HepG2 (cell line): ENCODE results near the gene STOML3. TPM values are rescaled to one million over a fixed set of nuclear protein-coding genes. Genes with fewer than 3 reads are reported as not detected.
A peak's percentile ranks its signal among the peaks of the same experiment; 100 is the strongest.

Experiments
- ATAD3A ChIP-seq: sonication (generic); formaldehyde crosslinking; IDR thresholded peaks from 2 replicates; pipeline ENCODE4 v1.4.0; 2020; ENCODE audit warnings: missing genetic modification reagents
- IRF2 ChIP-seq: IDR thresholded peaks from 2 replicates; pipeline ENCODE4 v1.6.1; 2018; ENCODE audit warnings: missing genetic modification reagents, missing compliant biosample characterization
- IRX3 ChIP-seq: sonication (generic); formaldehyde crosslinking; IDR thresholded peaks from 2 replicates; pipeline ENCODE4 v1.8.1; 2023; ENCODE audit warnings: mild to moderate bottlenecking, low read depth, missing genetic modification reagents, borderline replicate concordance
- JARID2 ChIP-seq: sonication (generic); formaldehyde crosslinking; IDR thresholded peaks from 2 replicates; pipeline ENCODE4 v1.8.1; 2023; ENCODE audit warnings: missing genetic modification reagents, inconsistent platforms; ENCODE audit not compliant: insufficient replicate concordance
- KDM1A ChIP-seq: IDR thresholded peaks from 2 replicates; pipeline ENCODE4 v1.6.1; 2016; ENCODE audit warnings: missing compliant biosample characterization
- KDM3A ChIP-seq: IDR thresholded peaks from 2 replicates; pipeline ENCODE4 v1.6.1; 2018; ENCODE audit warnings: low read depth, missing compliant biosample characterization
- KDM5B ChIP-seq: sonication (generic); formaldehyde crosslinking; IDR thresholded peaks from 2 replicates; pipeline ENCODE4 v1.4.0; 2020; ENCODE audit warnings: missing genetic modification reagents, mild to moderate bottlenecking, borderline replicate concordance
- PHF8 ChIP-seq: sonication (generic); formaldehyde crosslinking; IDR thresholded peaks from 2 replicates; pipeline ENCODE4 v1.5.0; 2020; ENCODE audit warnings: missing genetic modification reagents
- REPIN1 ChIP-seq: sonication (generic); formaldehyde crosslinking; IDR thresholded peaks from 2 replicates; pipeline ENCODE4 v1.8.0; 2022; ENCODE audit warnings: missing genetic modification reagents, low read depth, mild to moderate bottlenecking, borderline replicate concordance
- SAP130 ChIP-seq: IDR thresholded peaks from 2 replicates; pipeline ENCODE4 v1.6.1; 2016; ENCODE audit warnings: low read depth
- SMAD1 ChIP-seq: sonication (generic); formaldehyde crosslinking; IDR thresholded peaks from 2 replicates; pipeline ENCODE4 v1.4.0; 2020; ENCODE audit warnings: missing genetic modification reagents, low read depth, mild to moderate bottlenecking, borderline replicate concordance
- SRSF1 ChIP-seq: fragments of 200-400 bp; formaldehyde crosslinking; optimal IDR thresholded peaks from 2 replicates; pipeline ENCODE3; 2017; ENCODE audit warnings: mild to moderate bottlenecking, low read depth, low read length, moderate library complexity
- YEATS2 ChIP-seq: sonication (generic); formaldehyde crosslinking; IDR thresholded peaks from 2 replicates; pipeline ENCODE4 v1.4.0; 2020; ENCODE audit warnings: missing genetic modification reagents, borderline replicate concordance
- ZNF124 ChIP-seq: sonication (generic); formaldehyde crosslinking; IDR thresholded peaks from 2 replicates; pipeline ENCODE4 v1.4.0; 2020; ENCODE audit warnings: missing genetic modification reagents
- ZNF510 ChIP-seq: sonication (generic); formaldehyde crosslinking; IDR thresholded peaks from 2 replicates; pipeline ENCODE4 v1.4.0; 2020; ENCODE audit warnings: low read depth, mild to moderate bottlenecking, missing genetic modification reagents
- ZNF558 ChIP-seq: sonication (generic); formaldehyde crosslinking; IDR thresholded peaks from 2 replicates; pipeline ENCODE4 v1.9.0; 2022; ENCODE audit warnings: mild to moderate bottlenecking, missing genetic modification reagents, borderline replicate concordance
- ZNF777 ChIP-seq: sonication (generic); formaldehyde crosslinking; IDR thresholded peaks from 2 replicates; pipeline ENCODE4 v1.4.0; 2020; ENCODE audit warnings: missing genetic modification reagents
- ZNF841 ChIP-seq: sonication (generic); formaldehyde crosslinking; IDR thresholded peaks from 2 replicates; pipeline ENCODE4 v1.8.1; 2023; ENCODE audit warnings: missing genetic modification reagents, borderline replicate concordance
- ZSCAN9 ChIP-seq: IDR thresholded peaks from 2 replicates; pipeline ENCODE4 v1.6.1; 2016; ENCODE audit warnings: borderline replicate concordance
- polyA plus RNA-seq, 8 experiments: library from polyadenylated mRNA; depleted of rRNA in 3 of 8; stranded (reverse) in 7 of 8; unstranded in 1 of 8; fragments of >200 nt; fragmentation: Illumina TruSeq in 4 of 8; extraction: Trizol in 4 of 8; gene quantifications; 2 replicates each; pipeline versions ENCODE4 v1.2.1 to v1.2.3, GENCODE V29; 2011 to 2016; ENCODE audit warnings: low read depth in 4 of 8, missing spikeins in 1 of 8, mixed read lengths in 1 of 8; ENCODE audit not compliant: insufficient read depth in 1 of 8
- total RNA-seq, 5 experiments: library from RNA; depleted of rRNA; stranded (reverse); fragments of >200 nt; fragmentation: Illumina TruSeq; extraction: Trizol; gene quantifications; 2 replicates each; pipeline ENCODE4 v1.2.3, GENCODE V29; 2016; ENCODE audit warnings: low read depth in 1 of 5
- TF ChIP-seq, protein P1 (sequence below): IDR thresholded peaks from 2 replicates; pipeline ENCODE4 v1.6.1; 2018; ENCODE audit warnings: missing genetic modification reagents, mild to moderate bottlenecking, missing compliant biosample characterization
- TF ChIP-seq, protein P2 (sequence below): sonication (generic); formaldehyde crosslinking; IDR thresholded peaks from 2 replicates; pipeline ENCODE4 v1.4.0; 2020; ENCODE audit warnings: missing genetic modification reagents, borderline replicate concordance
- TF ChIP-seq, protein P3 (sequence below): sonication (generic); formaldehyde crosslinking; conservative IDR thresholded peaks from 2 replicates; pipeline ENCODE4 v1.4.0; 2020; ENCODE audit warnings: mild to moderate bottlenecking, missing genetic modification reagents, moderate library complexity
- TF ChIP-seq, protein P4 (sequence below): sonication (generic); formaldehyde crosslinking; IDR thresholded peaks from 2 replicates; pipeline ENCODE4 v1.9.0; 2022; ENCODE audit warnings: low read depth, missing genetic modification reagents

The STOML3 gene
- total and polyA plus RNA-seq, 2 of the 13 experiments (the other 11 are each of a cell fraction or from before 2014, with no cell fraction given) = not detected

DNA sequence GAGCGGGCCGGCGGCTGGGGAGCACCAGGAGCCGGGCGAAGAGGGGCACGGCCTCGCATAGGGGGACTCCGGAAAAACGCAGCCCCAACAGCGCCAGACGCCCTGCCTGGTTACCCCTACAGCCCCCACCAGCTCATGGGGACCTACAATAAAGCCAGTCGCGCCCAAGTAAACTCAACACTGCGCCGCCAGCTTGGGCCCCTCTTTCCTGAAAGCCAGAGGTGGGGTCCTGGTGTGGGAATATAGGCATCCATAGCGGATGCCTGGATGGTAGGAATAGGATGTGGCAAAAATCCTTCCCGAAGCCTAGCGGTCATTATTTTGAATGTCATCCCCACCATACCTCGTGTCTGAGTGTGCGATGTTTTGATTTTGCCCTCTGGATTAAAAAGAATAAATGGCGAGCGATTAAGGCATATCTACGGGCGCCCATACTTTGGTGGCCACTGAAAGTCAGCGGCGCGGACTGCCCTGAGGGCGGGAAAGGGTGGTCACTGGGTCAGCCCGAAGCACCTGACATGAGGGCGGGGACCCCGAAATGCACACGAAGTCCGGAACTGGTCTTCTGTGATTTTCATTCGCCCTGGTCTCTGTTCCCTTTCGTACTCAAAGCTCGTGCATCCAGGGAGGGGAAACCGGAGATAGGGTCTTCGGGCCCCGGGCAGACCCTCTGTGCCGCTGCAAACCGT, 47.4 kb upstream of the STOML3 start, which contains the start of the genes NHLRC3 and PROSER1 (continued):
- TF ChIP-seq, protein P1, sequence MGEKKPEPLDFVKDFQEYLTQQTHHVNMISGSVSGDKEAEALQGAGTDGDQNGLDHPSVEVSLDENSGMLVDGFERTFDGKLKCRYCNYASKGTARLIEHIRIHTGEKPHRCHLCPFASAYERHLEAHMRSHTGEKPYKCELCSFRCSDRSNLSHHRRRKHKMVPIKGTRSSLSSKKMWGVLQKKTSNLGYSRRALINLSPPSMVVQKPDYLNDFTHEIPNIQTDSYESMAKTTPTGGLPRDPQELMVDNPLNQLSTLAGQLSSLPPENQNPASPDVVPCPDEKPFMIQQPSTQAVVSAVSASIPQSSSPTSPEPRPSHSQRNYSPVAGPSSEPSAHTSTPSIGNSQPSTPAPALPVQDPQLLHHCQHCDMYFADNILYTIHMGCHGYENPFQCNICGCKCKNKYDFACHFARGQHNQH (CRISPR knock-in tag) = peak; percentile 63; the same call in 1 of the 2 replicates
- TF ChIP-seq, protein P2, sequence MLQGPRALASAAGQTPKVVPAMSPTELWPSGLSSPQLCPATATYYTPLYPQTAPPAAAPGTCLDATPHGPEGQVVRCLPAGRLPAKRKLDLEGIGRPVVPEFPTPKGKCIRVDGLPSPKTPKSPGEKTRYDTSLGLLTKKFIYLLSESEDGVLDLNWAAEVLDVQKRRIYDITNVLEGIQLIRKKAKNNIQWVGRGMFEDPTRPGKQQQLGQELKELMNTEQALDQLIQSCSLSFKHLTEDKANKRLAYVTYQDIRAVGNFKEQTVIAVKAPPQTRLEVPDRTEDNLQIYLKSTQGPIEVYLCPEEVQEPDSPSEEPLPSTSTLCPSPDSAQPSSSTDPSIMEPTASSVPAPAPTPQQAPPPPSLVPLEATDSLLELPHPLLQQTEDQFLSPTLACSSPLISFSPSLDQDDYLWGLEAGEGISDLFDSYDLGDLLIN (CRISPR knock-in tag) = no peak
- TF ChIP-seq REPIN1 (CRISPR knock-in tag) (peak; percentile 83; the same call in 1 of the 2 replicates), KDM1A (CRISPR knock-in tag) (0 out of 2 replicates have a peak, but pooled peaks have one; percentile 24), ATAD3A (CRISPR knock-in tag) (no peak), SAP130 (peak; percentile 77), SMAD1 (CRISPR knock-in tag) (no peak), PHF8 (CRISPR knock-in tag) (peak; percentile 78), KDM3A (CRISPR knock-in tag) (no peak), ZNF510 (no peak), JARID2 (CRISPR knock-in tag) (no peak), ZNF558 (CRISPR knock-in tag) (no peak), SRSF1 (no peak), IRF2 (CRISPR knock-in tag) (peak; percentile 29; the same call in 1 of the 2 replicates), KDM5B (peak; percentile 74; the same call in 1 of the 2 replicates), ZNF777 (CRISPR knock-in tag) (peak; percentile 59; the same call in 1 of the 2 replicates), ZSCAN9 (CRISPR knock-in tag) (no peak; the same call in 1 of the 2 replicates), YEATS2 (peak; percentile 80), ZNF124 (CRISPR knock-in tag) (0 out of 2 replicates have a peak, but pooled peaks have one; percentile 22), ZNF841 (CRISPR knock-in tag) (no peak), IRX3 (CRISPR knock-in tag) (no peak)
- TF ChIP-seq, protein P3, sequence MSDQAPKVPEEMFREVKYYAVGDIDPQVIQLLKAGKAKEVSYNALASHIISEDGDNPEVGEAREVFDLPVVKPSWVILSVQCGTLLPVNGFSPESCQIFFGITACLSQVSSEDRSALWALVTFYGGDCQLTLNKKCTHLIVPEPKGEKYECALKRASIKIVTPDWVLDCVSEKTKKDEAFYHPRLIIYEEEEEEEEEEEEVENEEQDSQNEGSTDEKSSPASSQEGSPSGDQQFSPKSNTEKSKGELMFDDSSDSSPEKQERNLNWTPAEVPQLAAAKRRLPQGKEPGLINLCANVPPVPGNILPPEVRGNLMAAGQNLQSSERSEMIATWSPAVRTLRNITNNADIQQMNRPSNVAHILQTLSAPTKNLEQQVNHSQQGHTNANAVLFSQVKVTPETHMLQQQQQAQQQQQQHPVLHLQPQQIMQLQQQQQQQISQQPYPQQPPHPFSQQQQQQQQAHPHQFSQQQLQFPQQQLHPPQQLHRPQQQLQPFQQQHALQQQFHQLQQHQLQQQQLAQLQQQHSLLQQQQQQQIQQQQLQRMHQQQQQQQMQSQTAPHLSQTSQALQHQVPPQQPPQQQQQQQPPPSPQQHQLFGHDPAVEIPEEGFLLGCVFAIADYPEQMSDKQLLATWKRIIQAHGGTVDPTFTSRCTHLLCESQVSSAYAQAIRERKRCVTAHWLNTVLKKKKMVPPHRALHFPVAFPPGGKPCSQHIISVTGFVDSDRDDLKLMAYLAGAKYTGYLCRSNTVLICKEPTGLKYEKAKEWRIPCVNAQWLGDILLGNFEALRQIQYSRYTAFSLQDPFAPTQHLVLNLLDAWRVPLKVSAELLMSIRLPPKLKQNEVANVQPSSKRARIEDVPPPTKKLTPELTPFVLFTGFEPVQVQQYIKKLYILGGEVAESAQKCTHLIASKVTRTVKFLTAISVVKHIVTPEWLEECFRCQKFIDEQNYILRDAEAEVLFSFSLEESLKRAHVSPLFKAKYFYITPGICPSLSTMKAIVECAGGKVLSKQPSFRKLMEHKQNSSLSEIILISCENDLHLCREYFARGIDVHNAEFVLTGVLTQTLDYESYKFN (CRISPR knock-in tag) = 0 out of 2 replicates have a peak, but pooled peaks have one; percentile 13
- TF ChIP-seq, protein P4, sequence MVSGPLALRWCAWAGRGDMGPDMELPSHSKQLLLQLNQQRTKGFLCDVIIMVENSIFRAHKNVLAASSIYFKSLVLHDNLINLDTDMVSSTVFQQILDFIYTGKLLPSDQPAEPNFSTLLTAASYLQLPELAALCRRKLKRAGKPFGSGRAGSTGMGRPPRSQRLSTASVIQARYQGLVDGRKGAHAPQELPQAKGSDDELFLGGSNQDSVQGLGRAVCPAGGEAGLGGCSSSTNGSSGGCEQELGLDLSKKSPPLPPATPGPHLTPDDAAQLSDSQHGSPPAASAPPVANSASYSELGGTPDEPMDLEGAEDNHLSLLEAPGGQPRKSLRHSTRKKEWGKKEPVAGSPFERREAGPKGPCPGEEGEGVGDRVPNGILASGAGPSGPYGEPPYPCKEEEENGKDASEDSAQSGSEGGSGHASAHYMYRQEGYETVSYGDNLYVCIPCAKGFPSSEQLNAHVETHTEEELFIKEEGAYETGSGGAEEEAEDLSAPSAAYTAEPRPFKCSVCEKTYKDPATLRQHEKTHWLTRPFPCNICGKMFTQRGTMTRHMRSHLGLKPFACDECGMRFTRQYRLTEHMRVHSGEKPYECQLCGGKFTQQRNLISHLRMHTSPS (CRISPR knock-in tag) = 0 out of 2 replicates have a peak, but pooled peaks have one; percentile 37
